Natural killer cell (primary cell): ENCODE data around the gene CAMSAP2. TPM values are rescaled to one million over a fixed set of nuclear protein-coding genes. Genes with fewer than 3 reads are reported as not detected.
A peak's percentile ranks its signal among the peaks of the same experiment; 100 is the strongest.

Experiments used
- ATAC-seq, 3 donors: fragments of 150-1000 bp in 2 of 3; fragments of 200-7000 bp in 1 of 3; cut with Tn5 transposase; 1 replicate in 1 of 3; 2 replicates in 2 of 3; pipeline ENCODE4 v1.10.0; 2021; ENCODE audit warnings: mild to moderate bottlenecking in 2 of 3, moderate library complexity in 2 of 3
- DNase-seq, 2 donors: peaks; one replicate each; pipeline versions ENCODE4 v3.0.0 to v3.0.0-alpha.2; 2013 to 2021; ENCODE audit warnings: mixed read lengths in 1 of 2
- H3K27ac ChIP-seq: one replicate; pipeline ENCODE4 v1.5.1; 2013; ENCODE audit warnings: mild to moderate bottlenecking, low read length
- H3K27me3 ChIP-seq: one replicate; pipeline ENCODE4 v1.6.1; 2013; ENCODE audit warnings: low read length; ENCODE audit not compliant: control insufficient read depth, insufficient read depth
- H3K36me3 ChIP-seq: one replicate; pipeline ENCODE4 v1.6.1; 2013; ENCODE audit warnings: low read length; ENCODE audit not compliant: control insufficient read depth, insufficient read depth
- H3K4me1 ChIP-seq: one replicate; pipeline ENCODE4 v1.6.1; 2013; ENCODE audit warnings: low read length; ENCODE audit not compliant: control insufficient read depth, insufficient read depth
- H3K4me3 ChIP-seq: one replicate; pipeline ENCODE4 v1.5.1; 2013; ENCODE audit warnings: low read length
- H3K9me3 ChIP-seq: one replicate; pipeline ENCODE4 v1.6.1; 2013; ENCODE audit warnings: low read length; ENCODE audit not compliant: control insufficient read depth, insufficient read depth
- H3K27ac Mint-ChIP-seq, 2 donors: one replicate each; pipeline ENCODE4 v1.8.0; 2022; ENCODE audit warnings: mild to moderate bottlenecking in 2 of 2, mixed read lengths in 2 of 2, moderate library complexity in 1 of 2
- H3K27me3 Mint-ChIP-seq, 2 donors: one replicate each; pipeline ENCODE4 v1.8.0; 2022; ENCODE audit warnings: low read depth in 2 of 2, mixed read lengths in 2 of 2
- H3K36me3 Mint-ChIP-seq: one replicate; pipeline ENCODE4 v1.8.0; 2022; ENCODE audit warnings: mixed read lengths
- H3K4me1 Mint-ChIP-seq, 2 donors: one replicate each; pipeline ENCODE4 v1.8.0; 2022; ENCODE audit warnings: mixed read lengths in 2 of 2
- H3K4me3 Mint-ChIP-seq: one replicate; pipeline ENCODE4 v1.8.0; 2022; ENCODE audit warnings: mild to moderate bottlenecking, moderate library complexity, mixed read lengths
- H3K9me3 Mint-ChIP-seq, 2 donors: one replicate each; pipeline ENCODE4 v1.8.0; 2022; ENCODE audit warnings: mixed read lengths in 2 of 2
- WGBS: methylation state at CpG from one replicate; pipeline ENCODE4 v1.1.7; 2013; ENCODE audit warnings: missing lambda C conversion rate; ENCODE audit not compliant: insufficient coverage; 5-methylcytosine and 5-hydroxymethylcytosine counted together
- intact Hi-C: fragments of 100-400 bp; cut with micrococcal nuclease; formaldehyde crosslinking; loops from one replicate; pipeline ENCODE4 v1.14.2; 2022
- total RNA-seq, 4 donors: library from RNA; stranded (reverse); fragments of 120-200 nt in 1 of 4; gene quantifications; one replicate each; pipeline versions ENCODE4 v1.2.3 to v1.2.4, GENCODE V29; 2013 to 2022
- TF ChIP-seq, protein P1 (sequence below): fragments of 200-600 bp; IDR thresholded peaks from one replicate; pipeline ENCODE4 v1.8.0; 2022; ENCODE audit warnings: antibody characterized with exemption

The CAMSAP2 gene
- total RNA-seq, 3 donors from 2014 or later (not counting 1 experiment from before 2014, with no cell fraction given) = 0.25 to 0.89 (median 0.50) TPM

DNA sequence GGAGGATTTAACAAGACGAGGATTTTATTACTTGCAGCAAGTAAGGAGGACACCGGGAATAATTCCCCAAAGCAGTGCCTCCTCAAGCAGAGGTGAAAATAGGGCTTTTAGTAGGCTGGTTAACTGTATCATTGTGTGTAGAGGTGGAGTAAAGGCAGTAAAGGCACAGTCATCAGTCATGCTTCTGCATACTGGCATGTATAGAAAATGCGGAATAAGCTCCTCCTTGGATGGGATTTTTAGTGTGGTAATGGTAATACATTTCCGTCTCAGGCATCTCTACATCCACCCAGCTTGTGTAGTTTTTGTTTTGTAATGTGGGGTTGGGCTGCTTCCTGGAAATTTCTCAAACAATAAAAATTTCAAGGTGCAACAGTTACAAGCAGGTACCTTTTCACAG lies 106.7 kb downstream of the CAMSAP2 start:
- Mint-ChIP-seq H3K36me3 (no peaks in the 10 kb centered on the region), H3K9me3 (no peaks in the 10 kb centered on the region), H3K27ac (no peak overlapping the region), H3K4me3 (no peak overlapping the region), H3K4me1 (peaks cover 15 to 18% of the 10 kb centered on the region in 2 donors), H3K27me3 (peaks cover 6 to 9% of the 10 kb centered on the region in 2 donors)
- no peaks in the 10 kb centered on the region for H3K27me3 ChIP-seq
- ATAC-seq (no peak), DNase-seq (no peak)
- H3K4me1 ChIP-seq = no peaks in the 10 kb centered on the region
- TF ChIP-seq, protein P1, sequence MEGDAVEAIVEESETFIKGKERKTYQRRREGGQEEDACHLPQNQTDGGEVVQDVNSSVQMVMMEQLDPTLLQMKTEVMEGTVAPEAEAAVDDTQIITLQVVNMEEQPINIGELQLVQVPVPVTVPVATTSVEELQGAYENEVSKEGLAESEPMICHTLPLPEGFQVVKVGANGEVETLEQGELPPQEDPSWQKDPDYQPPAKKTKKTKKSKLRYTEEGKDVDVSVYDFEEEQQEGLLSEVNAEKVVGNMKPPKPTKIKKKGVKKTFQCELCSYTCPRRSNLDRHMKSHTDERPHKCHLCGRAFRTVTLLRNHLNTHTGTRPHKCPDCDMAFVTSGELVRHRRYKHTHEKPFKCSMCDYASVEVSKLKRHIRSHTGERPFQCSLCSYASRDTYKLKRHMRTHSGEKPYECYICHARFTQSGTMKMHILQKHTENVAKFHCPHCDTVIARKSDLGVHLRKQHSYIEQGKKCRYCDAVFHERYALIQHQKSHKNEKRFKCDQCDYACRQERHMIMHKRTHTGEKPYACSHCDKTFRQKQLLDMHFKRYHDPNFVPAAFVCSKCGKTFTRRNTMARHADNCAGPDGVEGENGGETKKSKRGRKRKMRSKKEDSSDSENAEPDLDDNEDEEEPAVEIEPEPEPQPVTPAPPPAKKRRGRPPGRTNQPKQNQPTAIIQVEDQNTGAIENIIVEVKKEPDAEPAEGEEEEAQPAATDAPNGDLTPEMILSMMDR = no peak
- H3K36me3 ChIP-seq = no peaks in the 10 kb centered on the region
- H3K9me3 ChIP-seq = no peaks in the 10 kb centered on the region
- no peak overlapping the region for H3K4me3 ChIP-seq
- 96% methylated on average over 2 of the region's 4 CpGs for WGBS
- H3K27ac ChIP-seq = no peak overlapping the region
- intact Hi-C loops = no loop called here

DNA sequence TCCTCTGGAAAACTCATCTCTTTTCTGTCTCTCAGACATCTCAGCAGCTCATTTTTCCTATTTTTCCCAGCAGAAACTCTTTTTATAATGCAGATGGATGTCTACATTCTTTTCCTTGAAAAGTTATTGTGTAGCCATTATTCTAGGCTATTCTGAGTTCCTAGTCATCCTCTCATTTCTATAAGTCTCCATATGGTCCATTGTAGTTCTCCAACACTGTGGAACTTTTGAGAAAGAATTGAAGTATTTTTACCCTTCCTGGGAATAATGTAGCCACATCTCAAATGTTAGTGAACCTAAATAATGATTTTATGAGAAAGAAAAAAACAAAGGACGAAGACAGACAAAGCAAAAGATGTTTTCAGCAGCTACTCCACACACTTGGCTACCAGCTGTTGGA lies 107.7 kb downstream of the CAMSAP2 start:
- intact Hi-C loops = no loop called here
- no peak overlapping the region for H3K4me3 ChIP-seq
- peaks cover 17 to 22% of the 10 kb centered on the region in 2 donors for H3K4me1 Mint-ChIP-seq
- no peak overlapping the region for H3K4me3 Mint-ChIP-seq
- no peaks in the 10 kb centered on the region for H3K4me1 ChIP-seq
- 100% methylated on average over 1 of the region's 1 CpG for WGBS
- no peak overlapping the region for H3K27ac ChIP-seq
- ATAC-seq (no peak), DNase-seq (no peak)
- no peaks in the 10 kb centered on the region for H3K27me3 ChIP-seq
- H3K9me3 Mint-ChIP-seq = no peaks in the 10 kb centered on the region
- no peaks in the 10 kb centered on the region for H3K9me3 ChIP-seq
- H3K27me3 Mint-ChIP-seq = peaks cover 6 to 9% of the 10 kb centered on the region in 2 donors
- H3K36me3 Mint-ChIP-seq = no peaks in the 10 kb centered on the region
- TF ChIP-seq, protein P1 = no peak
- H3K36me3 ChIP-seq = no peaks in the 10 kb centered on the region
- H3K27ac Mint-ChIP-seq = no peak overlapping the region

DNA sequence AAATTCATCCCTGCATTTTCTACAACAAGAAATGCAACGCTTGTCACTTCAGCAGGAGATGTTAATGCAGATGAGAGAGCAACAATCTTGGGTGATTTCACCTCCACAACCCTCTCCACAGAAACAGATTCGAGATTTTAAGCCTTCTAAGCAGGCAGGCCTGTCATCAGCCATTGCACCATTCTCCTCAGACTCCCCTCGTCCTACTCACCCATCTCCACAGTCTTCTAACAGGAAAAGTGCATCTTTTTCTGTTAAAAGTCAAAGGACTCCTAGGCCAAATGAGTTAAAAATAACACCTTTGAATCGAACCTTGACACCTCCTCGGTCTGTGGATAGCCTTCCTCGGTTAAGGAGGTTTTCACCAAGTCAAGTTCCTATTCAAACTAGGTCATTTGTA lies 110.7 kb downstream of the CAMSAP2 start:
- Histone ChIP-seq H3K4me3 (no peak overlapping the region), H3K36me3 (no peaks in the 10 kb centered on the region), H3K27ac (no peak overlapping the region), H3K27me3 (no peaks in the 10 kb centered on the region), H3K9me3 (no peaks in the 10 kb centered on the region), H3K4me1 (no peaks in the 10 kb centered on the region)
- Mint-ChIP-seq H3K4me1 (peaks cover 17 to 22% of the 10 kb centered on the region in 2 donors), H3K27me3 (peaks cover 9% of the 10 kb centered on the region in 2 donors), H3K36me3 (no peaks in the 10 kb centered on the region), H3K9me3 (no peaks in the 10 kb centered on the region), H3K27ac (no peak overlapping the region), H3K4me3 (no peak overlapping the region)
- DNase-seq = no peak
- intact Hi-C loops = no loop called here
- ATAC-seq = peak in 2 of 3 donors; percentile 38 to 57
- 67% methylated on average over 6 of the region's 6 CpGs for WGBS
- TF ChIP-seq, protein P1 = no peak

DNA sequence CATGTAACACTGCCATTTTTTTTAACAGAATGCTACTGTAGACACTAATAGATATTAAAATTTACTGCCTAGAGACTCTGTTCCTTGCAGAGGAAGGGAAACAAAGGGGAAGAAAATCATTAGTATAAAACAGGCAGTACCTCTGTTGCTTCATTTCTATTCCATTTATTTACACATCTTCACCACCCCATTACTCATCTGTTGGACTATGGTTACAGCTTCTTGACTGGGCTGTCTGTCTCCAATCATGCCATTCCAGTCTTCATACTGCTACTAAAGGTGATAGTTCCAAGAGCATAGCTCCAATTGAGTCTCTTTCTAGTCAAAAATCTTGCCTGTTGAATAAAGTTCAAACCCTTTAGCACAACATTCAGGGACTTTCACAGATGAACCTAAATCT lies 111.9 kb downstream of the CAMSAP2 start:
- no peak for DNase-seq
- no peaks in the 10 kb centered on the region for H3K36me3 ChIP-seq
- no peaks in the 10 kb centered on the region for H3K9me3 ChIP-seq
- Mint-ChIP-seq H3K36me3 (no peaks in the 10 kb centered on the region), H3K9me3 (no peaks in the 10 kb centered on the region), H3K27me3 (peaks cover 9% of the 10 kb centered on the region in 2 donors), H3K27ac (no peak overlapping the region), H3K4me3 (no peak overlapping the region), H3K4me1 (peaks cover 17 to 22% of the 10 kb centered on the region in 2 donors)
- no peak overlapping the region for H3K27ac ChIP-seq
- no peak for ATAC-seq
- no peak overlapping the region for H3K4me3 ChIP-seq
- intact Hi-C loops = no loop called here
- TF ChIP-seq, protein P1 = no peak
- H3K4me1 ChIP-seq = no peaks in the 10 kb centered on the region
- no peaks in the 10 kb centered on the region for H3K27me3 ChIP-seq
